SU-DHL-6 (cell line): ENCODE data around the gene ZNF587.

ENCODE experiments used
- EZH2phosphoT487 ChIP-seq: fragments of 200-600 bp; sonication (generic), shearing (Covaris generic); conservative IDR thresholded peaks from 2 replicates; pipeline ENCODE4 v1.6.1; 2018; ENCODE audit warnings: mild to moderate bottlenecking, antibody characterized with exemption, low read length, moderate library complexity, mixed read lengths
- TF ChIP-seq, protein P1 (sequence below): fragments of 200-600 bp; sonication (generic); IDR thresholded peaks from one replicate; pipeline ENCODE4 v1.5.1; 2017; ENCODE audit warnings: antibody characterized with exemption, mild to moderate bottlenecking, low read length, moderate library complexity; ENCODE audit not compliant: insufficient read depth, poor library complexity, severe bottlenecking

DNA sequence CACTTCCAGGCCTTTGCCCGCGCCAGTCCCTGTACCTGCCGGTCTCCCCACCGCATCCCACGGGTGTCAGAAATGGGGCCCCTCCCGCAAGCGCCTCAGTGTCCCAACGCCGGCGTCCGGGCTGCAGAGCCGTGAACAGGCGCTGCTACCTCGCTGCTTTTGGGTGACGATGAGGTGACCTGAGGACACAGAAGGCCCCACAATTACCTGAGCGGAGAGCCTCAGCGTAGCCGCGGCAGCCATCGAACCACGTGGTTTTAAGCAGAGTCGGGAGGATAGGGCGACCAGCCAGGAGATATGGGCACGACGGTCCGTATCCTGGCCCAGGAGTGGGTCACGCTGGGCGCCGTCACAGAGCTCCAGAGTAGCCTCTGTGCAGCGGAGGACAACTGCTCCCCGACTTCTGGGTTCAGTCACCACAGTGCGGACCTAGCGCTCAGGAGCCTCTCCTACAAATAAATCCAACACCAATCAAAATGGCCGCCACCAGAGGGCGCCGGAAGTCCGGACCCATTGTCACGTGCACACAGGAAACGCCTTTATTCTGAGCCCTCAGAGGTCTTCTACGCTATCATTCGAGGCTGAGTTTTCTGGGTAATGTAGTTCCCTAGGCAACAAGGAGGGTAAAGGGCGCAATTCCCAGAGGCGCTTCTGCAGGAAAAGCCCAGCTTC is 39.0 kb downstream of the ZNF587 start, which contains the start of gene ZNF814:
- TF ChIP-seq, protein P1, sequence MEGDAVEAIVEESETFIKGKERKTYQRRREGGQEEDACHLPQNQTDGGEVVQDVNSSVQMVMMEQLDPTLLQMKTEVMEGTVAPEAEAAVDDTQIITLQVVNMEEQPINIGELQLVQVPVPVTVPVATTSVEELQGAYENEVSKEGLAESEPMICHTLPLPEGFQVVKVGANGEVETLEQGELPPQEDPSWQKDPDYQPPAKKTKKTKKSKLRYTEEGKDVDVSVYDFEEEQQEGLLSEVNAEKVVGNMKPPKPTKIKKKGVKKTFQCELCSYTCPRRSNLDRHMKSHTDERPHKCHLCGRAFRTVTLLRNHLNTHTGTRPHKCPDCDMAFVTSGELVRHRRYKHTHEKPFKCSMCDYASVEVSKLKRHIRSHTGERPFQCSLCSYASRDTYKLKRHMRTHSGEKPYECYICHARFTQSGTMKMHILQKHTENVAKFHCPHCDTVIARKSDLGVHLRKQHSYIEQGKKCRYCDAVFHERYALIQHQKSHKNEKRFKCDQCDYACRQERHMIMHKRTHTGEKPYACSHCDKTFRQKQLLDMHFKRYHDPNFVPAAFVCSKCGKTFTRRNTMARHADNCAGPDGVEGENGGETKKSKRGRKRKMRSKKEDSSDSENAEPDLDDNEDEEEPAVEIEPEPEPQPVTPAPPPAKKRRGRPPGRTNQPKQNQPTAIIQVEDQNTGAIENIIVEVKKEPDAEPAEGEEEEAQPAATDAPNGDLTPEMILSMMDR, result no peak
- TF ChIP-seq EZH2phosphoT487, result no peak
